ENCODE results near the gene ATF4. TPM values are rescaled to one million over a fixed set of nuclear protein-coding genes. Genes with fewer than 3 reads are reported as not detected.
A peak's percentile ranks its signal among the peaks of the same experiment; 100 is the strongest.
"Not testable (repeated sequence)": the region's sequence is repeated elsewhere in the genome, so short reads cannot be mapped to it uniquely, and the experiment has no call there.

The ATF4 gene
- polyA plus RNA-seq, 1 donor: 261 TPM

DNA sequence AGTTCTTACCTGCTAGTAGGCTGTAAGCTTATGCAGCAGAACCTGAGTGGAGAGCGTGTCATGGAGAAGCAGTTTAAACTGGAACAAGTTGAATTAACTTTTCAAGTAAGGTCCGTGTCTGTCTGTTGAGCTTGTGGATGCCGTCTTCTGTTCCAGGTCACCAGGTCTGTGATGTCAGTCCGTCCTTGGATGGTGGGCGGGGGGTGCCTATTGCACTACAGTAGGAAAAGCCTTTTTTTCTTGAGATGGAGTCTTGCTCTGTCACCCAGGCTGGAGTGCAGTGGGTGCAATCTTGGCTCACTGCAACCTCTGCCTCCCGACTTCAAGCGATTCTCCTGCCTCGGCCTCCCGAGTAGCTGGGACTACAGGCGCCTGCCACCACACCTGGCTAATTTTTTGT lies 13.3 kb upstream of the ATF4 start:
- DNase-seq: not testable (repeated sequence)

DNA sequence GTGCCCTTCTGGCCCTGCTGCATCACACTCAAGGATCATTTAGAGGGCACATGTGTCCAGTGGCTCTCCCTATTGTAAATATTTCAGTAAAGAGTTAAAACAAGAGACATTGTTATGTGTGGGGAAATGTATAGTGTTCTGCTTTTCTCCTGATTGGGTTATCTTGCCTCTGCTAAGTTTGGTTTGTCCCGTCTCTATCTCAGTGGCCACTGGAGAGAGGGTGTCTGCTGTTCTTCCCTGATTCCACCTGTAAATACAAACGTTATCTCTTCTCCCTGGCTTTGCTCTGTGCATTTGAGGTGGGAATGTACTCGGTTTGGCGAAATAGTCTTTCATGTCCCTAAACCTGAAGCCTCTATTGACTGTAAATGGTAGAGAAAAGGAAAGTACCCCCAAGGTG lies 12.0 kb upstream of the ATF4 start:
- no peak for DNase-seq

DNA sequence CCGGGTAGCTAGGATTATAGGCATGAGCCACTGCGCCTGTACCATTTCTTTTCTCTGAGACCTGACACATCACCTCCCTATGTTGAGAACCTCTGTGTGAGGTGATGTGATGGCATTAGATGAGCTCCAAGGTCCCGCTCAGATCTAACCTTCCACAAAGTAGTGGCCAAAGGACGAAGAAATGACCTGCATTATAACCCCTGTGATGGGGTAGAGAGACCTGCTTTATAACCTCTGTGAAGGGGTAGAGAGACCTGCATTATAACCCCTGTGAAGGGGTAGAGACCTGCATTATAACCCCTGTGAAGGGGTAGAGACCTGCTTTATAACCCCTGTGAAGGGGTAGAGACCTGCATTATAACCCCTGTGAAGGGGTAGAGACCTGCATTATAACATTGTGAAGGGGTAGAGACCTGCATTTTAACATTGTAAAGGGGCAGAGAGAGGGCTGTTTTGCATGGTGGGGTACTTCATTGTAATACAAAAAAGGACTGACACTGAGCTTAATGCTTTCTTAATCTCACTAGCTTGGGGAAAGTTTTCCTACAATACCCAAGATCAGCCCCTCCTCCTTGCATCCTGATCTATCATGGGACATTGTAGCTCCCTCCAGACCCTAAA lies 9.7 kb upstream of the ATF4 start:
- no peak for DNase-seq

DNA sequence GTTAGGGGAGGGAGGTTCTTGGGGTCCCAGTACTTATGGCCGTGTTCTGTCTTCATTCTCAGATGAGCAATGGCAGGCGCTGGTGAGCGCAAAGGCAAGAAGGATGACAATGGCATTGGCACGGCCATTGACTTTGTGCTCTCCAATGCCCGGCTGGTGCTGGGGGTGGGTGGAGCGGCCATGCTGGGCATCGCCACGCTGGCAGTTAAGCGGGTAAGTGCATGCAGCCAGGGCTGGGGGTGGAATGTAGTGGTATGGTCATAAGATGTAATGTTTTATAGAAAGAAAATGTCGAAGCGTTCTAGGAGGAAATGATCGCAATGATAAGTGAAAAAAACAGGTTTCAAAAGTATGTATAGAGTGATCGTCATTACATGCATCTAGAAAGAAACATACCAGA lies 9.1 kb upstream of the ATF4 start:
- DNase-seq: no peak

DNA sequence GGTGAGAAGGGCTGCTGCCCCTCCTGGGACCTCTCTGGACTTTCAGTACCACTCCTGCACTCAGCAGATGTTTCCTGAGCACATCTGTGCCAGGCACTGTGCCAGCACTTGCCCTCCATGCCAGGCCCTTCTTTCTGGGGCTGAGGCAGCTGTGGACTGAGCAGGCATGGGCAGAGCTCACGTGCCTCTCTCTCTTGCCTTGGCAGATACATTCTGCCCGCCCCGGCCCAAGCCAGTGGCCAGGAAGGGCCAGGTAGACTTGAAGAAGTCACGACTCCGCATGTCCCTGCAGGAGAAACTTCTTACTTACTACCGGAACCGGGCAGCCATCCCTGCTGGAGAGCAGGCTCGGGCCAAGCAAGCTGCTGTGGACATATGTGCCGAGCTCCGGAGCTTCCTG lies 8.3 kb upstream of the ATF4 start:
- DNase-seq: no peak

DNA sequence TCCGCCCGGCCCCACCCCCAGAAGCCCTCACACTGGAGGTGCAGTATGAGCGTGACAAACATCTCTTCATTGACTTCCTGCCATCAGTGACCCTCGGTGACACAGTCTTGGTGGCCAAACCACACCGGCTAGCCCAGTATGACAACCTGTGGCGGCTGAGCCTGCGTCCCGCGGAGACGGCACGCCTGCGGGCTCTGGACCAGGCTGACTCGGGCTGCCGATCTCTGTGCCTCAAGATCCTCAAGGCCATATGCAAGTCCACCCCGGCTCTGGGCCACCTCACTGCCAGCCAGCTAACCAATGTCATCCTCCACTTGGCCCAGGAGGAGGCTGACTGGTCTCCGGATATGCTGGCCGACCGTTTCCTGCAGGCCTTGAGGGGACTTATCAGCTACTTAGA lies 6.6 kb upstream of the ATF4 start:
- no peak for DNase-seq

DNA sequence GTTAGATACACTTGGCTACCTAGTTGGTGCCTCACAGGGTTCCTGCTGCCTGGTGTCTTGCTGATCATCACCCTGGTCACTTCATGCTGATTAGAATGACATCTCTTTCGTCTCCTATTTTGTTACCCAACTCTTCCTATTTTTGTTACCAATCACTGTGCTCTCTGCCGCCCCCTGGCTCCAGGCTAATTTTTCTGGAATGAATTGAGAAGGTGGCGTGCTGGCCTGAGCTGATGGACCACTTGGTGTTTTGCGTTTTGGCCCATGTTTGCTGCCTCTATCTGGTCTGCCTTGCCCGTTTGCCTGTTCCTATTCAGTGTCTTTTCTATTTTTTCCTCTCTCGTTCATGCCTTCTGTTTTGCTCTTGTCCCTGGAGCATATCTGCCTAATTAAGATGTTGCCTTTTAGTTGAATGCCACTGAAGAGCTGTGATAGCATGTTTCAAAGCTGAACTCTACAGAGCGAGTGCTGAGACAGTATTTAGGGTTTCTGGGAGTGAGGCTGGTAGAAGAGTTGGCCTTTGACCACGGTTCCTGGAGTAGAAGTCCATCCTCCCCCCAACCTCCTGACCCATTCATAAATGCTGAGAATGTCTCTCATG lies 5.9 kb upstream of the ATF4 start:
- no peak for DNase-seq

DNA sequence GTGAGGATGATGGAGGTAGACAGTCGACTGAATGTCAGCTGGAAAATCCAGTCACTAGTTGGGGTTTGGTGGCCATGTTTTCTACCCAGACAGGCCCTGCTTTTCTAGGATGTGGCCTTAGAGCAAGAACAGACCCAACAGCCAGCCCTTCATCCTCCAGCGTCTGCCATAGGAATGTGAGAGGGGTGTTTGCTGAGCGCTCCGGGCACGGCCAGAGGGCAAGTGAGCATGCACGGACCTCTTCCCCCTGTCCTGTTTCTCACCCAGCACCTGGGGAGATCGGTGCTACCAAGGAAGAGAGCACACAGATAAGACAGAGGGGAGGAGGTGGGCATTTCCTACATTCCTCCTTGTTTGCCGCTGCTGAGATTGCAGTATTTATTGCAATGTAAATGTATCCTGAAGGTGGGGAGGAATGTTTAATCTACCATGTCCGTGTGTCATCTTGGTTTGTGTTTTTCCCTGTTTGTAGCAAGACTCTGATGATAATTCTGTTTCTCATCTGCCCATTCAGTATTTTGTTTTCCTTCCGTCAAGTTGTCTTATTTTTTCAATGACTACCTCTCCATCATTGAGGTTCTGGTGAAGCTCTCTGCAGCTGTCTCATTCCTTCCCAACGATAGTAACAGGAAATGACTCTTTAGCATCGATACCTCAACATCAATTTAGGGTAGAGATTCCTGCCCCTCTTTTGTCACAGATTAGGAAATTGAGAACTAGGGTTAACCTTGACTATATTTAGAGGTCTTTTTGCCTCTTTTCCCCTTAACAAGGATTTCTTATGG lies 4.9 kb upstream of the ATF4 start:
- no peak for DNase-seq

DNA sequence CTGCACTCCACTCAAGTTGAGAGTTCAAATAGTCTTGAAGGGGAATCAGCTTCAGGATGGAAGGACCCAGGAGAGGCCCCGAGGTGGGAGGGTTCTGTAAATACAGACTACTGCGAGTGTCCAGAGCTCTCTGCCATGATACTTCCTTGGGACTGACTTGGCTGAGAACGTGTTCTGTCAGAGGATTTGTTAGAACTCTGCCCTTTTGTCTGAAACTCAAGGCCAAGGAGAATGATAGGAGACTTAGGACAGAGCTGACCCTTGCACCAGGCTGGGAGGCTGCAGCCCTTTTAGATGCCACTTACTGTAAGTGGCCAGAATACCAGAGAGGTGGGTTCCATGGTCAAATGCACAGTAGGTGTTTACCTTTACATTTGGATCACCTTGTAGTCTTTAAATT lies 2.9 kb upstream of the ATF4 start:
- DNase-seq: no peak

DNA sequence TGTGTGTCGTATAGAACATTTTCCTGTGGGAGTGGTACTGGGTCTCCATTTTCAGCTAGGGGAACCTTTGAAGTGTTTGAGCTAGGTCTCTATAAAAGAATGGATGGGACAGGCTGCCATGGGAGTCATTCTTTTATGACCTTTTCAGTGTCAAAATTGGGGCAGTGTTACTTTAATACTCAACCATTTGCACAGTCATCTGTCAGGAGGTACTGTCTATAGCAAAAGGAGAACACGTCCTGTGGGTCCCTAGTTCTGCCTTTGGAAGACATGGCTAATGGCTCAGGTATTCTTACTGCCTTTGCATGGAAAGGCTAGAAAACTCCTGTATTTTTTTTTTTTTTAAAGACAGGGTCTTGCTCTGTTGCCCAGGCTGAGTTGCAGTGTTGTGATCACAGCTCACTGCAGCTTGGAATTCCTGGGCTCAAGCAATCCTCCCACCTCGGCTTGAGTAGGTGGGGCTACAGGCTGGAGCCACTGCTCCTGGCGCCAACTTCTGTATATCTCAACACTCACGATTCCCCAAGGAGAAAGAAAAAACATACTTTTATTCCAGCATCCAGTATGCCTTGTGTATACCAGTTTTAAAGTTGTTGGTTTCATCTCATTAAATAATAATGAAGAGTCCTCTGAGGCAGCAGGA lies 2.1 kb upstream of the ATF4 start:
- DNase-seq: no peak

DNA sequence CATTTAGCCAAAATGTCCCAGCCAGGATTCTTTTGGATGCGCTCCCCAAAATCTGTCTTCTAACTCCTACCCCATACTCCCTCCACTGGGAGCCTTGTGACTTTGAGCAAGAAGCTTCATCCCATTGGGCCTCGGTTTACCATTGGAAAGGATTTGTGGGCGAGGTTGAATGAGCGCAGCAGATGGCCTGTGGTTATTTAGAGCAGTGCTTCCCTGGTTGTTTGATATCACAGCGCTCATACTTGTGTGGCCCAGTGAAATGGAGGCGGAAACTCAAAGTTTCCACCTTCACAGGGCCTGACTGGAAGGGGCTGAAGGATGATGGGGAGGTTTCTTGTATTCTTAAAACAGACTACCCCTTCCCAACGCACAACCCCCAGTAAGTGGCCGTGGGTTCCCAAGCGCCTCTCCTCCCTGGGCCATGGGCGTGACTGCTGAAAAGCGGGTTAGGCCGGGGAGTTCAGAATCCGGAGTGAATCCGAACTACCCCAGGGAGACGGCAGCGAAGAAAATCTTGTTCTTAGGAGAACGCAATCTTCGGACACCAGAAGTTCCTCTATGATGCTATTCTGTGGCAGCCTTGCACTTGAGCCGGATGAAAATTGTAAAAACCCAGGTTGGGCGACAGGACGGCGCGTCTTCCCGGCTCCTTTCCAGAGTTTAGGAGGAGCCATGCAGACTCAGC lies 1.2 kb upstream of the ATF4 start:
- no peak for DNase-seq

DNA sequence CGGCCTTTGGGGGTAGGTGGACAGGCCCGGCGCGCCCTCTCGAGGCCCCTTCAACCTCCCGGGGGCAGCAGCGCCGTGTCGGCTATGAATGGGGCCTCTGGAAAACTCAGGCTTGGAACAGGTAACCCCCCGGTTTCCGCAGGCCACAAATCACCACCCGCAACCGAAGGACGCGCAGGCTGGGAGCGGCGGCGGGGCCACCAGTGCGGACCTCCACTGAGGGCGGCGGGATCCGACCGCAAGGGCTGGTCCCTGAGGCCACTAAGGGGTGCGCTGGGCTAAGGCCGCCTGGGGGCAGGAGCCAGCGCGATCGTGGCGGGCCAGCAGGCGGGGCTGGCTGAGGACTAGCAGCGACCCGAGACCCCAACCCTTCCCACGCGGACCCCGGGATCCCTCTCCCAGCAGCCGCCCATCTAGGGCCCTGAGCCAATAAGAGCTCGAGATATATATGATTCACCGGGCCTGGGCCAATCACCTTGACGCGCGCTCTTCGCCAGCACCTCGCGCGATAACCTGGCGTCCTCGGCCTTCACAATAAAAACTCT lies 609 bp upstream of the ATF4 start:
- DNase-seq: peak; percentile 98

DNA sequence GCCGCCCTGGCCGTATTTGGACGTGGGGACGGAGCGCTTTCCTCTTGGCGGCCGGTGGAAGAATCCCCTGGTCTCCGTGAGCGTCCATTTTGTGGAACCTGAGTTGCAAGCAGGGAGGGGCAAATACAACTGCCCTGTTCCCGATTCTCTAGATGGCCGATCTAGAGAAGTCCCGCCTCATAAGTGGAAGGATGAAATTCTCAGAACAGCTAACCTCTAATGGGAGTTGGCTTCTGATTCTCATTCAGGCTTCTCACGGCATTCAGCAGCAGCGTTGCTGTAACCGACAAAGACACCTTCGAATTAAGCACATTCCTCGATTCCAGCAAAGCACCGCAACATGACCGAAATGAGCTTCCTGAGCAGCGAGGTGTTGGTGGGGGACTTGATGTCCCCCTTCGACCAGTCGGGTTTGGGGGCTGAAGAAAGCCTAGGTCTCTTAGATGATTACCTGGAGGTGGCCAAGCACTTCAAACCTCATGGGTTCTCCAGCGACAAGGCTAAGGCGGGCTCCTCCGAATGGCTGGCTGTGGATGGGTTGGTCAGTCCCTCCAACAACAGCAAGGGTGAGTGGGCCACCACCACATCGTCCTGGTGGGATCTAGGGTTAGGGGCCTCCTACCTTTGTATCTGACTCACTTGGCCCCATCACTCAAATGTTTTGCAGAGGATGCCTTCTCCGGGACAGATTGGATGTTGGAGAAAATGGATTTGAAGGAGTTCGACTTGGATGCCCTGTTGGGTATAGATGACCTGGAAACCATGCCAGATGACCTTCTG lies 934 bp downstream of the ATF4 start:
- DNase-seq: not testable (repeated sequence)

DNA sequence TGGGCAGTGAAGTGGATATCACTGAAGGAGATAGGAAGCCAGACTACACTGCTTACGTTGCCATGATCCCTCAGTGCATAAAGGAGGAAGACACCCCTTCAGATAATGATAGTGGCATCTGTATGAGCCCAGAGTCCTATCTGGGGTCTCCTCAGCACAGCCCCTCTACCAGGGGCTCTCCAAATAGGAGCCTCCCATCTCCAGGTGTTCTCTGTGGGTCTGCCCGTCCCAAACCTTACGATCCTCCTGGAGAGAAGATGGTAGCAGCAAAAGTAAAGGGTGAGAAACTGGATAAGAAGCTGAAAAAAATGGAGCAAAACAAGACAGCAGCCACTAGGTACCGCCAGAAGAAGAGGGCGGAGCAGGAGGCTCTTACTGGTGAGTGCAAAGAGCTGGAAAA lies 1.7 kb downstream of the ATF4 start:
- DNase-seq: not testable (repeated sequence)

DNA sequence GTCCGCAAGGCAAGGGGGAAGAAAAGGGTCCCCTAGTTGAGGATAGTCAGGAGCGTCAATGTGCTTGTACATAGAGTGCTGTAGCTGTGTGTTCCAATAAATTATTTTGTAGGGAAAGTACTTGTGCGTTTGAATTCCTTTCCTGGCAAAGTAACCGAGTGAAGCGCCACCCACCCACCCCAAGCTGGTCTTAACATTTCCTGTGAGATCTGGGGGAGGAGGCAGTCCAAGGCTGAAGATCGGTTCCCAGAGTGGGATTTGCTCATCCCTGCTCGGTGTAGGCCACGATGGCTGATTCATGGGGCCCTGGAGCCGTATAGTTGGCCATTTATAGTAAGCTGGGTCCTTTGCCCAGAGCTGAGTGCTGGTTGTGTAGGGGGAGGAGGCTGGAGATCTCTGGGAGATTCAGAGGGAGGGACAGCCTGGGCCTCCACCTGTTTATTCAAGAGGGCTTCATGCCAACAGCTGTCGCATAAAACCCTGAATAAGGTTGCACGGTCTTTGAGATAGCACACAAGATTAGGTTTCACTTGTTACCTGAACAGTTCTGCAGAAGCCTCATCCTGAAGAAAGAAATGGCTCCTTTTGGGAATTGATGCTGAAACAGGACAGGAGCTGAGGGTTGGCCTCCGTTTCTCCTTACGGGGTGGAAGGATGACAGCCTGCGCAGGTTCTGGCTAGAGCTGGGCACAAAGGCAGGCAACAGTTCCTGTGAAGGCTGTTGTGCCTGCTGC lies 2.4 kb downstream of the ATF4 start:
- DNase-seq: no peak

DNA sequence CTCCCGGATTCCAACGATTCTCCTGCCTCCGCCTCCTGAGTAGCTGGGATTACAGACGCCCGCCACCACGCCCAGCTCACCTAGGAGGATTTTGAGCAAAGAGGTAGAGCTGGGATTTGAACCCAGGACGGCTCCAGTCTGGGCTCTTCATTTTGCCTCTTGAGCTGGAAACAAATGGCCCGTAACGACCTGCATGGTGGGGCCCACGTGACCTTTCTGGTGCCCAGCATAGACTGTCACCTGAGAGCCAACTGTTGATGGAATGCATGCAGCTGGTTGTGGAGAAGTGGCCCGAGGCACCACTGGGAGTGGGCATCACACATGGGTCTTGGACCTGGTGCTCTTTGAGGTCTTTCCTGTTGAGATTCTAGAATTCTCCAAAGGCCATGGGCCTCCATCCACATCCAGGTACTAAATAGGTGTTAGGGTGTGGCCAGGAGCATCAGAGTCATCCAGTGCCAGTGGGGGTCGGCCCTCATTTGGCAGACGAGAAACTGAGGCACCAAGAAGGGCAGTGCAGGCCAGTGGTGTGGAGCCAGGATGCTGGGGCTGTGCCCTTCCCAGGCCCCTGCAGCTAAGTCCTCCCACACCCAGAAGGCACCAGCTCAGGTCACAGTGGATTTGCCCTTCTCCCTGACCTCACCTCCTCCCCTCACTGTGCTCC lies 3.9 kb downstream of the ATF4 start:
- DNase-seq: no peak

DNA sequence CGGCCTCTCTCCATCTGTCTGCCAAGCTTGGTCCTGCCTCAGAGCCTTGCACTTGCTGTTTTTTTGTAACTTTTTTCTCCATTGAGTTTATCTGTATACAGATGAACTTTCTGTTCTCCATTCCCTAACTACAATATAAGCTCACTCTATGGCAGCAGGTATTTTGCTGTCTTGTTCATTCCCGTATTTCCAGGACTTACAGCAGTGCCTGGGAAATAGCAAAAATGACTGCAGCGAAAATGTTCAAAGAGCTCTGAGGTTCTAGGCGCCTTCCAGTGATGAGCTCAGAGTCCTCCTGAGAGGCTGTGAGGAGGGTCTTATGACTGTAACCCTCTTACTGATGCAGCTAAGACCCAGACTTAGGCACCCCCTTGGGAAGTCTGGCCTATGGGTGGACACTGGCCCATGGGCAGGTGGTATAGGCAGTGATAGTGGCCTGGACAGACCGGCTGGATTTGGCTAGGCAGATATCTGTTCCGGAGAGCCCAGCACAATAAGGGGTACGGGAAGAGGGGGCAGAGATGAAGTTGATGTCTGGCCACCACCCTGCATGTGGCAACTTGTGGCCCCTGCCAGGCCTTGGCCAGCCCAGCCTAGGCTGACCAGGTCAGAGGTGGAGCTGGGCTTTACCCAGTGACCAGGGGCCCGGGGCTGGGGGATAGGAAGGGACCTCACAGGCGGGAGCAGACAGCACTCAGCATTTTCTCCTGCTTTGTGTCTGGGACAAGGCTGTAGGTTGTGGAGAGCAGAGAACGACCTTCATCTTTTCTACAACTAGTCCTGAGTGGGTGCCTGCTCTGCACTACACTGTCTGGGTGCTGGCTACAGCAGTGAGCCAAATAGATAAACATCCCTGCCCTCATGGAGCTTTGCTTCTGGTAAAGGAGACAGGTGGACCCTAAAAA lies 4.6 kb downstream of the ATF4 start:
- DNase-seq: no peak

DNA sequence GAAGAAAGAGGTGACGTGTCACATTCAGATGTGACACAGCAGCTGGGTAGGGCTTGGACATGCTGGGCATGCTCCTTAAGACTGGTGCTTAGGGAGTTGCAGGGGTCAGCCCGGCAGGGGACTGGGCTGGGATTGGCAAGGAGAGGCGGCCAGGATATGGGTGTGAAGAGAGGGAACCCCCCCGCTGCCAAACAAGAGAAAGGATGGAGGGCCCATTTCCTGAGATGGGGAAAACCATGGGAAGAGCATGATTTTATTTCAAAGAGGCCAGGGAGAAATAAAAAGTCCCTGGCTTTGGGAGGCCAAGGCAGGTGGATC lies 5.3 kb downstream of the ATF4 start:
- DNase-seq: no peak

DNA sequence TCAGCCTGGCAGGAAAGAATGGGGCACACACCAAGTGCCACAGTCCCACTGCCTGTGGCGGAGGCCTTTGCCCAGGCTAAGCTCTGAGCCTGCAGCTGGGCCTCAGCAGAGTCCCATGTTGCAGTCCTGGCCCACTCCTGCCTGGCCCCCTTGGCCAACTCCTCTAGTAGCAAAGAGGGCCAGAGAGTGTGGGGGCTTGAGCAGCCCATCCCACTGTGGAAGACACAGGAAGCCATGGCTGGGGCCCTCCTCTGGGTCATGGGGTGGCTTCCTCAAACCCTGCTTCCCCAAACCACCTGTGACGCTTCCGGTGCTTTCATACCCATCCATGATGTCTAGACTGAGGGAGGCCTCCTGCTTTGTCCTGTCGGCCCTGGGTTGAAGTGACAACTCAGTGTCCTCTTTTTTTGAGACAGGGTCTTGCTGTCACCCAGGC lies 6.4 kb downstream of the ATF4 start:
- no peak for DNase-seq
